Epithelial cell of prostate (primary cell): ENCODE measurements around the gene CHD5.

Source experiments
- DNase-seq: peaks from one replicate; pipeline ENCODE4 v3.0.0-alpha.2; 2011; ENCODE audit warnings: low read depth, low spot score
- H3K27ac ChIP-seq: fragments of 450-650 bp; 2 replicates; pipeline ENCODE4 v1.5.1; 2017; ENCODE audit warnings: mild to moderate bottlenecking

CHD5 gene

GRCh38 chr1:6177681-6178380 is 2.3 kb downstream of the CHD5 start:
- DNase-seq, result no peak
- no peak overlapping the region for H3K27ac ChIP-seq

GRCh38 chr1:6176779-6177178 is 3.3 kb downstream of the CHD5 start:
- DNase-seq, result no peak
- H3K27ac ChIP-seq, result no peak overlapping the region

- H3K27ac ChIP-seq, result no peak overlapping the region
- no peak for DNase-seq
Observed at GRCh38 chr1:6175411-6175828, 4.7 kb downstream of the CHD5 start.

- DNase-seq, result no peak
- no peak overlapping the region for H3K27ac ChIP-seq
Observed at GRCh38 chr1:6174621-6175410, 5.3 kb downstream of the CHD5 start.

GRCh38 chr1:6172549-6172948 is 7.6 kb downstream of the CHD5 start:
- DNase-seq, result no peak
- H3K27ac ChIP-seq, result no peak overlapping the region

GRCh38 chr1:6171548-6172124 is 8.5 kb downstream of the CHD5 start:
- H3K27ac ChIP-seq, result no peak overlapping the region
- no peak for DNase-seq

- H3K27ac ChIP-seq, result no peak overlapping the region
Observed at GRCh38 chr1:6170742-6171201, 9.3 kb downstream of the CHD5 start.

GRCh38 chr1:6170116-6170741 is 9.9 kb downstream of the CHD5 start:
- DNase-seq, result no peak
- no peak overlapping the region for H3K27ac ChIP-seq

More at GRCh38 chr1:6170742-6171201, 9.3 kb downstream of the CHD5 start:
- DNase-seq, result no peak

GRCh38 chr1:6168947-6169586 is 11.1 kb downstream of the CHD5 start:
- no peak for DNase-seq
- no peak overlapping the region for H3K27ac ChIP-seq

- no peak for DNase-seq
- H3K27ac ChIP-seq, result no peak overlapping the region
Observed at GRCh38 chr1:6167391-6168303, 12.5 kb downstream of the CHD5 start.

- H3K27ac ChIP-seq, result no peak overlapping the region
- DNase-seq, result no peak
Observed at GRCh38 chr1:6166655-6167390, 13.3 kb downstream of the CHD5 start.

GRCh38 chr1:6166221-6166620 is 13.9 kb downstream of the CHD5 start:
- no peak overlapping the region for H3K27ac ChIP-seq
- DNase-seq, result no peak

GRCh38 chr1:6165441-6165985 is 14.6 kb downstream of the CHD5 start:
- no peak overlapping the region for H3K27ac ChIP-seq
- DNase-seq, result no peak

GRCh38 chr1:6165027-6165426 is 15.1 kb downstream of the CHD5 start:
- no peak for DNase-seq
- H3K27ac ChIP-seq, result no peak overlapping the region

- no peak for DNase-seq
- H3K27ac ChIP-seq, result no peak overlapping the region
Observed at GRCh38 chr1:6163973-6164617, 16.0 kb downstream of the CHD5 start.

GRCh38 chr1:6163191-6163972 is 16.7 kb downstream of the CHD5 start:
- no peak for DNase-seq
- no peak overlapping the region for H3K27ac ChIP-seq

- no peak for DNase-seq
- H3K27ac ChIP-seq, result no peak overlapping the region
Observed at GRCh38 chr1:6162773-6163172, 17.3 kb downstream of the CHD5 start.
